Fibroblast of lung (primary cell): ENCODE results near the gene PGBD2. TPM values are rescaled to one million over a fixed set of nuclear protein-coding genes. Genes with fewer than 3 reads are reported as not detected.
"Not testable (repeated sequence)": the region's sequence is repeated elsewhere in the genome, so short reads cannot be mapped to it uniquely, and the experiment has no call there.

ENCODE experiments used
- DNase-seq, 2 donors: peaks; one replicate each; pipeline versions ENCODE4 v3.0.0 to v3.0.0-alpha.2; 2010; ENCODE audit warnings: low read depth in 2 of 2
- H2AFZ ChIP-seq: 2 replicates; pipeline ENCODE4 v1.5.1; 2012; ENCODE audit warnings: low read length, control low read depth, inconsistent platforms
- H3K27ac ChIP-seq: 2 replicates; pipeline ENCODE4 v1.5.1; 2011; ENCODE audit warnings: low read length, control low read depth; ENCODE audit not compliant: insufficient read depth
- H3K27me3 ChIP-seq: 2 replicates; pipeline ENCODE4 v1.5.1; 2011; ENCODE audit warnings: mild to moderate bottlenecking, low read length; ENCODE audit not compliant: control insufficient read depth, insufficient read depth
- H3K36me3 ChIP-seq: 2 replicates; pipeline ENCODE4 v1.5.1; 2011; ENCODE audit warnings: low read length; ENCODE audit not compliant: control insufficient read depth, insufficient read depth
- H3K4me1 ChIP-seq: 2 replicates; pipeline ENCODE4 v1.5.1; 2011; ENCODE audit warnings: low read length; ENCODE audit not compliant: control insufficient read depth, insufficient read depth; ENCODE audit errors: extremely low read depth
- H3K4me2 ChIP-seq: 2 replicates; pipeline ENCODE4 v1.5.1; 2011; ENCODE audit warnings: low read length, control low read depth; ENCODE audit not compliant: insufficient read depth; ENCODE audit errors: extremely low read depth
- H3K4me3 ChIP-seq, 4 experiments: fragments of 200-600 bp in 1 of 4; sonication (generic) in 1 of 4; replicated peaks in 1 of 4; 2 replicates each; pipeline ENCODE4 v1.5.1; 2011 to 2016; ENCODE audit warnings: low read length in 4 of 4, low read depth in 3 of 4, mild to moderate bottlenecking in 3 of 4, control low read depth in 2 of 4, inconsistent platforms in 1 of 4, mixed read lengths in 1 of 4; ENCODE audit not compliant: insufficient read depth in 1 of 4; ENCODE audit errors: control extremely low read depth in 1 of 4
- H3K79me2 ChIP-seq: 2 replicates; pipeline ENCODE4 v1.5.1; 2012; ENCODE audit warnings: mild to moderate bottlenecking, low read length, inconsistent platforms; ENCODE audit not compliant: control insufficient read depth, insufficient read depth
- H3K9ac ChIP-seq: 2 replicates; pipeline ENCODE4 v1.5.1; 2011; ENCODE audit warnings: mild to moderate bottlenecking, low read length, control low read depth; ENCODE audit not compliant: insufficient read depth
- H3K9me3 ChIP-seq: 2 replicates; pipeline ENCODE4 v1.5.1; 2012; ENCODE audit warnings: low read depth, low read length; ENCODE audit not compliant: control insufficient read depth, insufficient read depth
- H4K20me1 ChIP-seq: 2 replicates; pipeline ENCODE4 v1.5.1; 2011; ENCODE audit warnings: low read length; ENCODE audit not compliant: control insufficient read depth, insufficient read depth; ENCODE audit errors: extremely low read depth
- EZH2 ChIP-seq: IDR thresholded peaks from 2 replicates; pipeline ENCODE4 v1.5.1; 2012; ENCODE audit warnings: low read length, control low read depth, mild to moderate bottlenecking; ENCODE audit errors: missing control alignments
- polyA plus RNA-seq, 2 donors: library from polyadenylated mRNA; depleted of rRNA in 1 of 2; stranded (reverse) in 1 of 2; unstranded in 1 of 2; fragments of >200 nt; gene quantifications; 2 replicates each; pipeline ENCODE4 v1.2.1, GENCODE V29; 2011 to 2012; ENCODE audit warnings: missing spikeins in 1 of 2
- total RNA-seq: library from RNA; depleted of rRNA; stranded (reverse); fragments of >200 nt; gene quantifications from 2 replicates; pipeline ENCODE4 v1.2.1, GENCODE V29; 2014
- TF ChIP-seq, protein P1 (sequence below), 2 donors: IDR thresholded peaks in 1 of 2; conservative IDR thresholded peaks in 1 of 2; 1 replicate in 1 of 2; 2 replicates in 1 of 2; pipeline ENCODE4 v1.5.1; 2011 to 2012; ENCODE audit warnings: low read length in 2 of 2, control low read depth in 1 of 2, inconsistent platforms in 1 of 2, low read depth in 1 of 2, mild to moderate bottlenecking in 1 of 2

The PGBD2 gene
- total and polyA plus RNA-seq, 2 donors (not counting 1 experiment from before 2014, with no cell fraction given): 4.0 to 7.1 TPM

DNA sequence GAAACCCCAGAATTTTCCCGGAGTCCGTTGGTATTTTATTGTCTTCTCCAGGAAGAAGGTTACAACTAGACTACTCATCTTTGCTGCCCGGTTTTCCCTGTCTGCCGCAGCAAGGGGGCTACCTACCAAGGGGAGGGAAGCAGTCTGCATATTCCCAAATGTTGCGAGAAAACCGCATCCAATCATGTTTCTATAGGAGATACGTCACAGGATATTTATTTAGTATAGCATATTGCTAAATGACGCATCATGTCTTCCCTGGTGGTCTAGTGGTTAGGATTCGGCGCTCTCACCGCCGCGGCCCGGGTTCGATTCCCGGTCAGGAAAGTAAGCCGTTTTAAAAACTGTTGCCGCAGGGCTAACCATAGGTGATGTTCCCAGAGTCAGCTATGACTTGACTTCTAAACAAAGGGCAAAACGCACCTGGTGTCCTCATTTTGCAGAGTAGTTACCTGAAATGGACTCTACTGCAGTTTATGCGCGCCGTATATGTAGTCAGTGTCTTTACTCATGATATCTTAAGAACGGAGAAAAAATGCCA is 32.0 kb upstream of the PGBD2 start:
- Histone ChIP-seq H3K9me3 (no peaks in the 10 kb centered on the region), H3K4me3 (peak overlapping the region; percentile 9 to 86 (median 56)), H4K20me1 (no peaks in the 10 kb centered on the region), H3K4me1 (no peaks in the 10 kb centered on the region), H3K9ac (no peak overlapping the region), H3K36me3 (no peaks in the 10 kb centered on the region), H3K79me2 (no peaks in the 10 kb centered on the region), H3K27ac (no peak overlapping the region), H3K27me3 (no peaks in the 10 kb centered on the region), H3K4me2 (peak overlapping the region; percentile 34), H2AFZ (no peak overlapping the region)
- DNase-seq: peak; percentile 84 to 96
- TF ChIP-seq EZH2: no peak
- TF ChIP-seq, protein P1, sequence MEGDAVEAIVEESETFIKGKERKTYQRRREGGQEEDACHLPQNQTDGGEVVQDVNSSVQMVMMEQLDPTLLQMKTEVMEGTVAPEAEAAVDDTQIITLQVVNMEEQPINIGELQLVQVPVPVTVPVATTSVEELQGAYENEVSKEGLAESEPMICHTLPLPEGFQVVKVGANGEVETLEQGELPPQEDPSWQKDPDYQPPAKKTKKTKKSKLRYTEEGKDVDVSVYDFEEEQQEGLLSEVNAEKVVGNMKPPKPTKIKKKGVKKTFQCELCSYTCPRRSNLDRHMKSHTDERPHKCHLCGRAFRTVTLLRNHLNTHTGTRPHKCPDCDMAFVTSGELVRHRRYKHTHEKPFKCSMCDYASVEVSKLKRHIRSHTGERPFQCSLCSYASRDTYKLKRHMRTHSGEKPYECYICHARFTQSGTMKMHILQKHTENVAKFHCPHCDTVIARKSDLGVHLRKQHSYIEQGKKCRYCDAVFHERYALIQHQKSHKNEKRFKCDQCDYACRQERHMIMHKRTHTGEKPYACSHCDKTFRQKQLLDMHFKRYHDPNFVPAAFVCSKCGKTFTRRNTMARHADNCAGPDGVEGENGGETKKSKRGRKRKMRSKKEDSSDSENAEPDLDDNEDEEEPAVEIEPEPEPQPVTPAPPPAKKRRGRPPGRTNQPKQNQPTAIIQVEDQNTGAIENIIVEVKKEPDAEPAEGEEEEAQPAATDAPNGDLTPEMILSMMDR (conservative IDR thresholded peaks at IDR 0.05 in 1 of 2, IDR thresholded peaks at IDR 0.05 in 1 of 2; ENCODE audit: low read depth in 1 of 2, low read length in 2 of 2): no peak

DNA sequence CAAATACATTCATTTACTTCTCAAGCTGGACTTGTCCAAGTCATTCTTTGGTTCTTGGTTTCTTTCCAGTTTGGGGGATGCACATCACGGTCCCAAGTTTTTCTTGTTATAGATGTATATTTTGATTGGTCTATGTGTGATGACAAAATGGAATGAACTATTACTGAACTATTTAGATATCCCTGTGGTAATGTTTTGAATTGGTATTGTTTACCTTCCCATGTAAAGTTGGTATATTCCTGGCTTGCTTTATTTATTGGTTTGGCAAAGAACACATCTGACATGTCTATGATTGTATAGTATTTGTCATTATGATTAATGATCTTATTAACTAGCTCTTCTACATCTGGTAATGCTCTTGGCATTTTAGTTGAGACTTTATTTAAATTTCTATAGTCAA is 24.8 kb upstream of the PGBD2 start:
- Histone ChIP-seq H3K4me2 (no peak overlapping the region), H3K9ac (no peak overlapping the region), H3K27me3 (peaks cover 4% of the 10 kb centered on the region), H3K4me3 (no peak overlapping the region), H3K27ac (no peak overlapping the region), H3K9me3 (no peaks in the 10 kb centered on the region), H3K4me1 (no peaks in the 10 kb centered on the region), H2AFZ (no peak overlapping the region), H3K36me3 (no peaks in the 10 kb centered on the region), H3K79me2 (no peaks in the 10 kb centered on the region), H4K20me1 (no peaks in the 10 kb centered on the region)
- TF ChIP-seq, protein P1 (conservative IDR thresholded peaks at IDR 0.05 in 1 of 2, IDR thresholded peaks at IDR 0.05 in 1 of 2; ENCODE audit: low read depth in 1 of 2, low read length in 2 of 2): no peak
- no peak for TF ChIP-seq EZH2
- DNase-seq: peak in 1 of 2 donors; percentile 24

GRCh38 chr1:248882427-248882826 is 23.6 kb upstream of the PGBD2 start:
- not testable (repeated sequence) for H3K4me2 ChIP-seq, H3K27ac ChIP-seq, H3K36me3 ChIP-seq, H2AFZ ChIP-seq, H3K4me1 ChIP-seq, H4K20me1 ChIP-seq, H3K9me3 ChIP-seq, H3K4me3 ChIP-seq, H3K9ac ChIP-seq, DNase-seq, H3K27me3 ChIP-seq, H3K79me2 ChIP-seq
